Adrenal gland (tissue), 5 donors: ENCODE measurements around the gene GPR173.

Source experiments
- POLR2A ChIP-seq, 2 donors: fragments of 450-650 bp; IDR thresholded peaks; one replicate each; pipeline ENCODE4 v1.6.1; 2017; ENCODE audit warnings: antibody characterized with exemption in 2 of 2, mild to moderate bottlenecking in 2 of 2, moderate library complexity in 1 of 2
- TF ChIP-seq, protein P1 (sequence below), 6 experiments: fragments of 450-650 bp in 4 of 6; fragments of 200-600 bp in 2 of 6; sonication (generic) in 1 of 6; IDR thresholded peaks; 1 replicate in 5 of 6; 2 replicates in 1 of 6; pipeline versions ENCODE4 v1.5.1 to v1.8.0; 2016 to 2021; ENCODE audit warnings: antibody characterized with exemption in 6 of 6, mild to moderate bottlenecking in 2 of 6, moderate library complexity in 1 of 6
- donor health status: DM: no; HTN: no; CAD: no.

DNA sequence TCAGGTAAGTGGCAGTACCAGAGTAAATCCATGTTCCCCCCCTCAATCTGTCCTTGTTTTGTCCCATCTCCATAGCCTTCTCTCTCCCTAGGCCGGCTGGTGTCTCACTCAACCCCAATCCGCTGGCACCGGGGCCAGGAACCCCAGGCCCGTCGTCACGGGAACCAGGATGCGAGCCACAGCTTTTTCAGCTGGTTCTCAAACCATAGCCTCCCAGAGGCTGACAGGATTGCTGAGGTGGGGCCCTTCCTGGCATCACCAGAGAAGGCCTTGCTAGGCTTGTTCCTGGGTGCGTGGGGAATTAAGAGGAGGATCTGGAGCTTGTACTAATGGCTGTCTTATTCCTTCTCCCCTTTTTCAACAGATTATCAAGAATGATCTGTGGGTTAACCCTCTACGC is 36.3 kb downstream of the GPR173 start:
- TF ChIP-seq, protein P1, sequence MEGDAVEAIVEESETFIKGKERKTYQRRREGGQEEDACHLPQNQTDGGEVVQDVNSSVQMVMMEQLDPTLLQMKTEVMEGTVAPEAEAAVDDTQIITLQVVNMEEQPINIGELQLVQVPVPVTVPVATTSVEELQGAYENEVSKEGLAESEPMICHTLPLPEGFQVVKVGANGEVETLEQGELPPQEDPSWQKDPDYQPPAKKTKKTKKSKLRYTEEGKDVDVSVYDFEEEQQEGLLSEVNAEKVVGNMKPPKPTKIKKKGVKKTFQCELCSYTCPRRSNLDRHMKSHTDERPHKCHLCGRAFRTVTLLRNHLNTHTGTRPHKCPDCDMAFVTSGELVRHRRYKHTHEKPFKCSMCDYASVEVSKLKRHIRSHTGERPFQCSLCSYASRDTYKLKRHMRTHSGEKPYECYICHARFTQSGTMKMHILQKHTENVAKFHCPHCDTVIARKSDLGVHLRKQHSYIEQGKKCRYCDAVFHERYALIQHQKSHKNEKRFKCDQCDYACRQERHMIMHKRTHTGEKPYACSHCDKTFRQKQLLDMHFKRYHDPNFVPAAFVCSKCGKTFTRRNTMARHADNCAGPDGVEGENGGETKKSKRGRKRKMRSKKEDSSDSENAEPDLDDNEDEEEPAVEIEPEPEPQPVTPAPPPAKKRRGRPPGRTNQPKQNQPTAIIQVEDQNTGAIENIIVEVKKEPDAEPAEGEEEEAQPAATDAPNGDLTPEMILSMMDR (IDR thresholded peaks at IDR 0.05) = no peak
- TF ChIP-seq POLR2A (IDR thresholded peaks at IDR 0.05) = no peak
